Measurements from ENCODE around the gene TFF1.

DNA sequence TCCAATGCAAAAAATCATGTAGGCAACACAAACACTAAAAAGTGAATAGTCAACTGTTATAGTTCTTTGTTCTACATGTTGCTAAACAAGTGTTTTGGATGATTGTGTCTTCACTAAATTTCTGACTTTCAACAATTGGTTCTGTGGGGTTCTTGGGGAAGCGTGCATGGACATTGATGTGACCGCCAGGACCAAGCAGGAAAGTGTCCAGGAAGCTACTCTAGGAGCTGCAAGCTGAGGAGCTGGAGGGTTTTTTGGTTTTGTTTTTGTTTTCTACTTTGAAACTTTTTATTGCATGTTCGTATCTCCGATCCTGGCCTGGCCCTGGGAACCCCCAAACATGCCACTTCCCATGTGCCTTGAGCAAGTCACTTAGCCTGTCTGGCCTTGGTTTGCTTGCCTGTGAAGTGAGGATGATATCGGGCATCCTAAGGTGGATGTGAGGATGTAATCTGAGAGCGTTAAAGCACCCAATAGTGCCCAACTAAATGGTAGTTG lies 21.6 kb upstream of the TFF1 start:
- TF ChIP-seq BACH2 (CRISPR knock-in tag; IDR thresholded peaks at IDR 0.05; ENCODE audit: borderline replicate concordance) (no peak), SNAI2 (CRISPR knock-in tag; IDR thresholded peaks at IDR 0.05) (no peak), ISL1 (CRISPR knock-in tag; IDR thresholded peaks at IDR 0.05) (no peak), ARNTL (CRISPR knock-in tag; IDR thresholded peaks at IDR 0.05; ENCODE audit: borderline replicate concordance, low read depth) (no peak), ZC3H10 (CRISPR knock-in tag; IDR thresholded peaks at IDR 0.05) (no peak), PPARA (CRISPR knock-in tag; IDR thresholded peaks at IDR 0.05; ENCODE audit: borderline replicate concordance) (no peak), ESRRG (CRISPR knock-in tag; IDR thresholded peaks at IDR 0.05) (no peak)
- TF ChIP-seq, protein P1, sequence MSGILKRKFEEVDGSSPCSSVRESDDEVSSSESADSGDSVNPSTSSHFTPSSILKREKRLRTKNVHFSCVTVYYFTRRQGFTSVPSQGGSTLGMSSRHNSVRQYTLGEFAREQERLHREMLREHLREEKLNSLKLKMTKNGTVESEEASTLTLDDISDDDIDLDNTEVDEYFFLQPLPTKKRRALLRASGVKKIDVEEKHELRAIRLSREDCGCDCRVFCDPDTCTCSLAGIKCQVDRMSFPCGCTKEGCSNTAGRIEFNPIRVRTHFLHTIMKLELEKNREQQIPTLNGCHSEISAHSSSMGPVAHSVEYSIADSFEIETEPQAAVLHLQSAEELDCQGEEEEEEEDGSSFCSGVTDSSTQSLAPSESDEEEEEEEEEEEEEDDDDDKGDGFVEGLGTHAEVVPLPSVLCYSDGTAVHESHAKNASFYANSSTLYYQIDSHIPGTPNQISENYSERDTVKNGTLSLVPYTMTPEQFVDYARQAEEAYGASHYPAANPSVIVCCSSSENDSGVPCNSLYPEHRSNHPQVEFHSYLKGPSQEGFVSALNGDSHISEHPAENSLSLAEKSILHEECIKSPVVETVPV (CRISPR knock-in tag; IDR thresholded peaks at IDR 0.05), result no peak
- TF ChIP-seq, protein P2, sequence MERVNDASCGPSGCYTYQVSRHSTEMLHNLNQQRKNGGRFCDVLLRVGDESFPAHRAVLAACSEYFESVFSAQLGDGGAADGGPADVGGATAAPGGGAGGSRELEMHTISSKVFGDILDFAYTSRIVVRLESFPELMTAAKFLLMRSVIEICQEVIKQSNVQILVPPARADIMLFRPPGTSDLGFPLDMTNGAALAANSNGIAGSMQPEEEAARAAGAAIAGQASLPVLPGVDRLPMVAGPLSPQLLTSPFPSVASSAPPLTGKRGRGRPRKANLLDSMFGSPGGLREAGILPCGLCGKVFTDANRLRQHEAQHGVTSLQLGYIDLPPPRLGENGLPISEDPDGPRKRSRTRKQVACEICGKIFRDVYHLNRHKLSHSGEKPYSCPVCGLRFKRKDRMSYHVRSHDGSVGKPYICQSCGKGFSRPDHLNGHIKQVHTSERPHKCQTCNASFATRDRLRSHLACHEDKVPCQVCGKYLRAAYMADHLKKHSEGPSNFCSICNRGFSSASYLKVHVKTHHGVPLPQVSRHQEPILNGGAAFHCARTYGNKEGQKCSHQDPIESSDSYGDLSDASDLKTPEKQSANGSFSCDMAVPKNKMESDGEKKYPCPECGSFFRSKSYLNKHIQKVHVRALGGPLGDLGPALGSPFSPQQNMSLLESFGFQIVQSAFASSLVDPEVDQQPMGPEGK (CRISPR knock-in tag; IDR thresholded peaks at IDR 0.05; ENCODE audit: borderline replicate concordance), result no peak
- TF ChIP-seq, protein P3, sequence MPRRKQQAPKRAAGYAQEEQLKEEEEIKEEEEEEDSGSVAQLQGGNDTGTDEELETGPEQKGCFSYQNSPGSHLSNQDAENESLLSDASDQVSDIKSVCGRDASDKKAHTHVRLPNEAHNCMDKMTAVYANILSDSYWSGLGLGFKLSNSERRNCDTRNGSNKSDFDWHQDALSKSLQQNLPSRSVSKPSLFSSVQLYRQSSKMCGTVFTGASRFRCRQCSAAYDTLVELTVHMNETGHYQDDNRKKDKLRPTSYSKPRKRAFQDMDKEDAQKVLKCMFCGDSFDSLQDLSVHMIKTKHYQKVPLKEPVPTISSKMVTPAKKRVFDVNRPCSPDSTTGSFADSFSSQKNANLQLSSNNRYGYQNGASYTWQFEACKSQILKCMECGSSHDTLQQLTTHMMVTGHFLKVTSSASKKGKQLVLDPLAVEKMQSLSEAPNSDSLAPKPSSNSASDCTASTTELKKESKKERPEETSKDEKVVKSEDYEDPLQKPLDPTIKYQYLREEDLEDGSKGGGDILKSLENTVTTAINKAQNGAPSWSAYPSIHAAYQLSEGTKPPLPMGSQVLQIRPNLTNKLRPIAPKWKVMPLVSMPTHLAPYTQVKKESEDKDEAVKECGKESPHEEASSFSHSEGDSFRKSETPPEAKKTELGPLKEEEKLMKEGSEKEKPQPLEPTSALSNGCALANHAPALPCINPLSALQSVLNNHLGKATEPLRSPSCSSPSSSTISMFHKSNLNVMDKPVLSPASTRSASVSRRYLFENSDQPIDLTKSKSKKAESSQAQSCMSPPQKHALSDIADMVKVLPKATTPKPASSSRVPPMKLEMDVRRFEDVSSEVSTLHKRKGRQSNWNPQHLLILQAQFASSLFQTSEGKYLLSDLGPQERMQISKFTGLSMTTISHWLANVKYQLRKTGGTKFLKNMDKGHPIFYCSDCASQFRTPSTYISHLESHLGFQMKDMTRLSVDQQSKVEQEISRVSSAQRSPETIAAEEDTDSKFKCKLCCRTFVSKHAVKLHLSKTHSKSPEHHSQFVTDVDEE (CRISPR knock-in tag; IDR thresholded peaks at IDR 0.05), result no peak
- TF ChIP-seq, protein P4, sequence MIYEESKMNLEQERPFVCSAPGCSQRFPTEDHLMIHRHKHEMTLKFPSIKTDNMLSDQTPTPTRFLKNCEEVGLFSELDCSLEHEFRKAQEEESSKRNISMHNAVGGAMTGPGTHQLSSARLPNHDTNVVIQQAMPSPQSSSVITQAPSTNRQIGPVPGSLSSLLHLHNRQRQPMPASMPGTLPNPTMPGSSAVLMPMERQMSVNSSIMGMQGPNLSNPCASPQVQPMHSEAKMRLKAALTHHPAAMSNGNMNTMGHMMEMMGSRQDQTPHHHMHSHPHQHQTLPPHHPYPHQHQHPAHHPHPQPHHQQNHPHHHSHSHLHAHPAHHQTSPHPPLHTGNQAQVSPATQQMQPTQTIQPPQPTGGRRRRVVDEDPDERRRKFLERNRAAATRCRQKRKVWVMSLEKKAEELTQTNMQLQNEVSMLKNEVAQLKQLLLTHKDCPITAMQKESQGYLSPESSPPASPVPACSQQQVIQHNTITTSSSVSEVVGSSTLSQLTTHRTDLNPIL (CRISPR knock-in tag; IDR thresholded peaks at IDR 0.05; ENCODE audit: low read depth), result no peak

Data from SK-N-SH treated with all-trans-retinoic acid at 6 μM for 48 hours (cell line).